Activated CD8-positive, alpha-beta memory T cell treated with anti-CD3 and anti-CD28 coated beads for 4 hours (primary cell): ENCODE measurements around the gene MMP15.

Experiments used
- DNase-seq, 2 donors: peaks; one replicate each; pipeline ENCODE4 v3.0.0-alpha.2; 2020; ENCODE audit warnings: low read depth in 2 of 2

Gene MMP15

DNA sequence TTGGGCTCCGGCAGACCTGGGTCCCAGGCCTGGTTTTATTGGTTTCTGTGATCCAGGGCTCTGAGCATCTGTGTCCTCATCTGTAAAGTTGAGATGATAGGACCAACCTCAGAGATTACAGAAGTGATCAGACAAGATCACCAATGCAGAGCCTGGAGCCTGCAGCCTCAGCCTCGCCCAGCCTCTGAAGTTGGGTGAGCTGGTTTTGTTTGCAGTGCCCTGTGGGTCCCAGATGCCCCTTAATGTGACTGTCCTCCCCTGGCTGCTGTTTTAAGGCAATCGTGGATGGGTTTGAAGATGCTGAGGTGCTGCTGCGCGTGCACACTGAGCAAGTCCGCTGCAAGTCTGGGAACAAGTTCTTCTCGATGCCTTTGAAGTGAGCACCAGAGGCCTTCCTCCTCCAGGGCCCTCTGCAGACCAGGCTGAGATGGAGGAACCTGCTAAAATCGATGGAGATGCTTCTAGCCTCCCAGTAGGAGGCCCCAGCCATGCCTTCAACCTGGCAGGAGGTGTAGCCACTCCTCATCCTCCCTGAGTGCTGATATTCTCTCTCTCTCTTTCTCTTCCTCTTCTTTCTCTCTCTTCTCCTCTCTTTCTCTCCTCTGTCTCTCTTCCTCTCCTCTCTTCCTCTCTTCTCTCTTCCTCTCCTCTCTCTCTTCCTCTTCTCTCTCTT lies 5.6 kb upstream of the MMP15 start:
- DNase-seq = no peak

DNA sequence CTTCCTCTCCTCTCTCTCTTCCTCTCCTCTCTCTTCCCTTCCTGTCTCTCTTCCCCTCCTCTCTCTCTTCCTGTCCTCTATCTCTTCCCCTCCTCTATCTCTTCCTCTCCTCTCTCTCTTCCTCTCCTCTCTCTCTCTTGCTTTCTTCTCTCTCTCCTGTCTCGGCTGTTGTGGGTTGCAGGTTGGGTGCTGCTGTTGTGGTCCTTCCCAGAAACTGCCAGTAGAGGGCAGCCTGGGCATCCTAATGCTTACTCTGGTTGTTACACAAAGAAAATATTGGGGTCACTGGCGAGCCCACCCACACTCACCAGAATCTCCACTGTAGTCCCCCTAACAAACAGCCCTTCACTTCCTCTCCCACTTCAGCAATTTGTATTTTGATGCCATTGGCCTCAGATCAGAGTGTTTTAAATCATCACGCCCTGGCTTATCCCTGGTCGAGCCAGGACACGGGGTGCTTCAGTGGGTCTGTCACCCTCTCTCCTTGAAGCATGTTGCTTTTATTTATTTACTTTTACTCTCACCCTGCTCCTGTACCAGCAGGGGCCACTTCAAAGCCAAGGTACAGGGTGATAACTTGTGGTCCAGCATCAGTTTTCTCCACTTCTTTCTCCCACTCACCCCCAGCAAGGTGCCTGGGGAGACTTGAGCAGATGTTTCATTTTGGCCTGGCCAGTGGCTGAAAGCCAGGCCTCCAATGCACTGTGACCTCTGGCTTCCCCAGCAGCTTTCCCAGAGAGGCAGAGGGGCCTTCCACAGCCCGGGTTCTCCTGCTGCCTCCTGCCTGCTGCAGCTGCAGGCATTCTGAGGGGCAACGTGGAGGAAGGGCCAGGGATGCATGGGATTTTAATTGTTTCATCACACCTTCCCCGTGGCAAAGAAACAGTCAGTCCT lies 4.7 kb upstream of the MMP15 start:
- DNase-seq = peak in 1 of 2 donors; percentile 30

- DNase-seq = no peak
Observed at GRCh38 chr16:58021661-58022551, 3.6 kb upstream of the MMP15 start.

- DNase-seq = no peak
Observed at GRCh38 chr16:58022601-58023371, 2.8 kb upstream of the MMP15 start.

- no peak for DNase-seq
Observed at GRCh38 chr16:58024486-58025350, 836 bp upstream of the MMP15 start.

DNA sequence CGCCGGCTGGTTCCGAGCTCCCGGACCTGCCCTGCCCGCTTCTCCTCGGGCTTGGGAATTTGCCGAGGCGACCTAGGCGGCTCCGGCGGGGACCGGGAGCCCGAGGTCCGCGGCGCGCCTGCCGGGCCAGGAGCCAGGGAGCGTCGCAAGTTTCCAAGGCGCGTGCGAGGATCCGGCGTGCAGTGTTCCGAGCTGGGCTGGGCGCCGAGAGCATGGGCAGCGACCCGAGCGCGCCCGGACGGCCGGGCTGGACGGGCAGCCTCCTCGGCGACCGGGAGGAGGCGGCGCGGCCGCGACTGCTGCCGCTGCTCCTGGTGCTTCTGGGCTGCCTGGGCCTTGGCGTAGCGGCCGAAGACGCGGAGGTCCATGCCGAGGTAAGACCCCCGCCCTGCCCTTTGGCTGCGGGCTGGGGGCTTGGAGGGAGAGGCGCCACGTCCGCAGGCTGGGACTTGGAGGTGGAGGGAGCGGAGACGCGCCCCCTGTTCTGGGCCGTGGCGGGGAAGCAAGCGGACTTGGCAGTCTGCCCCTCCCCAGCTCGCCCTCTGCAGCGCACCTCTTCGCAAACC lies 668 bp downstream of the MMP15 start:
- no peak for DNase-seq

DNA sequence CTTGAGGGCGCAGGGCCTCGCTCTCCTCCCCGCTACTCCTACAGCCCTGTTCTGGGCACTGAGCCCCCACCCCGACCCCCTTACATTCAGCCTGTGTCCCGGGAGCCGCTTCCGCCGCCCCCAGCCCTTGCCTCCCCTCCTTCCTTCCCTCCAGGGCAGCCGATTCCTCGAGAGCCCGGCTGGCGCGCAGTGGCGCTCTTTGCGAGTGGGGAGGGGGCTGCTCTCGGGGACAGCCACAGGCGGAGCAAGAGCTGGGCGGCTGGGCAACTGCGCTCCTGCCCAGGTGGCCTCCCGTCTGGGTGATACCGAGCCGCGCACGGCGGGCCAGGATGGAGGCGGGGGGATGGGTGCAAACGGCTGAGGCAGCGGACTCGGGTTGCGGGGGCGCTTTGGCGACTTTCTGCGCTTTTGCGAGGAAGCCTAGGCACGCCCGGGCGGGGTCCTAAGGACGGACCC lies 1.2 kb downstream of the MMP15 start:
- no peak for DNase-seq

DNA sequence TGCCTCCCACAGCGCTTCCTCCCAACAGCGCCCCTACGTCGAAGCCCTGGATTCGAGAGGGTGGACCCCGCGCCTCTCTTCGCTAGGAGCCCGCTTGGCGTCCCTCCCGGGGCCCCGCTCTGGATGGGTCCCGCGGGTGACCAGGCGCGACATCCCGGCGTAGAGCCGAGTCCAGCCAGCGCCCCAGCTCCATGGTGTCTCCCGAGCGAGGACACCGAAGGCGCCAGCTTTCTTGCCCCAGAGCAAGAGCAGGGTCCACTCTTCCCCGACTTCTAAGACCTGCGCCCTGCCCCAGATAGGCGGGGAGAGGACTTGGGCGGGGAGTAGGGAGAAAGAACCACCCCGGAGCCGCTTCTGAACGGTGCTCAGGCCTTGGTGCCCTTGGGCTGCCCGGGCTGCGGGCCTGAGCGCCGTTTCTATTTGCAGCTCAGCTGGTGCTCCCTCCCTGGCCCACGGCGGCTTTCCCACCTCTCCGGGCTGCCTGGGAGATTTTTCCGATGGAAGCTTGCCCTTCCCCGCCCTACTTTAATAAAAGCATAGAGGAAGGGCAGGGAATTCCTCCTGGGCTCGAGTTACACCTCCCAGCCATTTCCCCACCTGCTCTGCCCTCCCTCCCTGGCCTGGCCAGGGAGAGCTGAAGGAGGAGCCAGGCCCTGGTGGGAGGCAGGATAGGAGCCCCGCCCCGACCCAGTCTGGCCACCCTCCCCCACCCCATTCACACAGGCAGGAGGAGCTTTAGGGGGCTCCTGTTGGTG lies 1.8 kb downstream of the MMP15 start:
- DNase-seq = no peak

DNA sequence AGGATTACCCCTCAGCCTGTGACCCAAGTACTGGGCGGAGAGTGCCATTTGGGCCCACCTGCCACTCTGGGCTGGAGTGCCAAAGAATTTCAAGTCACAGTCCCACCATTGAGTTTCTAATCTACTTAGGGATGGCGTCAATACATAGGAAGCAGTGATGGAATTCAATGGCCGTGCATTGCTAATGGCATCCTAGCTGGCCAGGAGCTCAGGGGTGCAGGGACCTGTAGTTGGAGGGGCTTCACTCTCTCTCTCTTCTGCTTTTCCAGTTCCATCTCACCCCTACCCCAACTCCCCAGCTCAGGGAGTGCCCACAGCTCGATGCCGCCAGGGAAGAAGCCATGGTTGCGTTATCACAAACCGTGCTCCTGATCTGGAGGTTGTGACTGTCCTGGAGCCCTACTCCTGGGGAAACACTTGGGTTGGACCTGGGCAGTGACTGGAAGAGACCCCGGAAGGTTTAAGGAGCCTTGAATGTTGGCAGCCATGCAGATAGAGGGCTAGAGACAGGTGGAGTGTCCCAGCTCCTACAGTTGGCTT lies 2.4 kb downstream of the MMP15 start:
- DNase-seq = no peak

GRCh38 chr16:58028541-58029070 lies 3.1 kb downstream of the MMP15 start:
- DNase-seq = no peak

- DNase-seq = no peak
Observed at GRCh38 chr16:58029410-58029809, 3.9 kb downstream of the MMP15 start.

- DNase-seq = no peak
Observed at GRCh38 chr16:58030136-58030840, 4.7 kb downstream of the MMP15 start.

DNA sequence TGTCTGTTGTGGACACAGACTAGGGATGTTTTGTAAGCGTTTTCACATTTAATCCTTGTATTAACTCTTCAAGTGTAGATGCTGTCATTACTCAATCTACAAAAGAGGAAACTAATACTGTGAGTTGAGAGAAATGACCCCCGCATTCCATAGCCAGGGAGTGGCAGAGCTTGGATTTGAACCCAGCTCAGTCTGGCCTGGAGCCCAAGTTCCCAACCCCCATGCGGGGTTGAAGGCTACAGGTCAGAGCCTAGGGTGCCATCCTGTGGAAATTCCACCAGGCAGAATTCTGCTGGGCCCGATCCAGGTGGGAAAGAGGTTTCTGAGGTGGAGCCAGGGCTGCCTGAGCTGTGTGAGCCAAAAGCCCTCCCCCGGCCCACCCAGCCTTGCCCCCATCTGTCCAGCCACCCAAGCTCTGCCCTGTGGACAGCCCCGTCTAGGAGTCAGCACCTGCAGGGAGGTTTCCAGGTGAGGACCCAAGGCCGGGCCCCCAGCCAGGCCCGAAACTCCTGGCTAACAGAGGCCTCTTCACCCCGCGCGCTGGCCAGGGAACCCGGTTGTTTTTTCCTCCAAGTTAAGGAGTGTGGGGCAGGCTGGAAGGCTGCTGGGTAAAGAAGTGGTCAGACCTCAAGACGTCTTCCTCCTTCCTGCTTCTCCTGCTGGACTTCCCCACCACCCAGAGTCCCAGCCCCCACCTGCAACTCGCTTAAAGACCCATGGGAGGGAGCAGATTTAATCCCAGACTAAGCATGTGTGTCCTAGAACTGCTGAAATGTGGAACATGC lies 5.7 kb downstream of the MMP15 start:
- no peak for DNase-seq

- no peak for DNase-seq
Observed at GRCh38 chr16:58032710-58033293, 7.2 kb downstream of the MMP15 start.

DNA sequence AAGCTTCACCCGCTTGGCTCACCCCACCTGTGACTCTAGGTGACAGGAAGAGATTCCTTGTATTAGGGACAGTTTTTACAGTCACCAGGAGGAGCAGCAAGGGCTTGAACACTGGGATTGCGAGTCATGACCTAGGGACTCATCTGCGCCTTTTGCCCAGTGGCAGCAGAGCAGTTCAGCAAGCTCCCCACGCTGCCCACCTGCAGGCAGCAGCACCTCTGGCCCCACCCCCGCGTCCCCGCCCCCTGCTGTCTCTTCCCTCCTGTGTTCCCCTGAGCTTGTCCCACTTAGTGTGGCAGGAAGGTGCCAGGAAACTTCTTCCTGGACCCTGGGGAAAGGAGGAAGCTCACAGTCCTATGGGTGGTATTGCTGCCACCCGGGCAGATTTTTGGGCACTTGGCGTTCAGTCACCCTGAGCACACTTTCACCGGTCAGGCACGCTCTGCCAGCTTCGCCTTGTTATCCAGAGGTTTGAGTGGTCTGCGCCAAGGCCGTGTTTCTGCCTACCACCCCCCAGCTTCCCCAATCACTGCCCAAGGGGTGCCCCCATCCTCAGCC lies 8.7 kb downstream of the MMP15 start:
- DNase-seq = no peak

- no peak for DNase-seq
Observed at GRCh38 chr16:58034774-58035173, 9.2 kb downstream of the MMP15 start.
